ENCODE measurements around the gene MRPS34. TPM values are rescaled to one million over a fixed set of nuclear protein-coding genes. Genes with fewer than 3 reads are reported as not detected.

MRPS34 gene
- total and polyA plus RNA-seq, 4 donors, result 42.4 to 100 (median 58.7) TPM

DNA sequence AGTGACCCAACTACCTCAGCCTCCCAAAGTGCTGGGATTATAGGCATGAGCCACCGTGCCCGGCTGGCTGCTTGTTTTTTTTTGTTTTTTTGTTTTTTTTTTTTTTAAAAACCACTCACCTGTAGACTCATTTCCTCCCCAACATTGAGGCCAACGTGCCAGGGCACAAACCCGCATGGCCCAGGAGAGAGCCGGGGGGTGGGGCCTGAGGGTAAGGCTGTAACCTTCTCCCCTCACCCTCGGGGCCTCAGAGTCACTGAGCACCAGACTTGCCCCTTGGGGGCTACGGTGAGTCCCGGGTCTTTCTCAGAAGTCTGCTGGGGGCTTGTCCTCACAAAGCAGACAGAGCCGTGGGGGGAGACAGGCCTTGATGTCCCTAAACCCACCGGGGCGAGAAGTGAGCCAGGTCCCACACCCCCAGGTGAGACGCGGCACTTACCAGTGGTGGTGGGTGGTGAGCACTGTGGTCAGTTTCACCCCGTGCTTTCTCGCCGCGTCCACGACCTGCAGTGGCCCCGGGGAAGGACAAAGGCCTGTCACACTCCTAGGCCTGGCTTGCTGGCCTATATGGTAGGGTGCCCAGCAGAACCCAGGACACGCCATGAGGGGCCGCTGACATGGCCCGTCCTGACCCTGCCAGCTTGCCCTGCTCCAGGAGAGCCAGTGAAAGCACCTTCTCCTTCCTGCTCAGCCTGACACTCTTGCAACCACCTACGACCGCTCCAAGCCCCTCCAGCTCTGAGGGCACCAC lies 49.1 kb upstream of the MRPS34 start:
- no peak for TF ChIP-seq JUND (IDR thresholded peaks at IDR 0.05)
- no peak for TF ChIP-seq SP1 (IDR thresholded peaks at IDR 0.05)
- no peak for TF ChIP-seq FOXA2 (IDR thresholded peaks at IDR 0.05)
- H3K9ac ChIP-seq (ENCODE audit: low read depth in 1 of 2, low read length in 2 of 2), result no peak overlapping the region
- H3K27ac ChIP-seq (ENCODE audit: low read depth in 1 of 2, low read length in 2 of 2), result peak overlapping the region; percentile 1 to 35
- H3K4me1 ChIP-seq (ENCODE audit: control insufficient read depth in 4 of 4, insufficient read depth in 4 of 4, low read length in 3 of 4), result peaks cover 11 to 85% (median 77%) of the 10 kb centered on the region in 4 donors
- H3K9me3 ChIP-seq (ENCODE audit: control insufficient read depth in 4 of 4, low read length in 3 of 4), result no peaks in the 10 kb centered on the region
- H3K27me3 ChIP-seq (ENCODE audit: control insufficient read depth in 4 of 4, insufficient read depth in 4 of 4, low read length in 3 of 4), result no peaks in the 10 kb centered on the region
- no peak overlapping the region for H3K4me3 ChIP-seq (ENCODE audit: low read depth in 1 of 3, low read length in 3 of 3)
- peak; percentile 34 for DNase-seq (ENCODE audit: low spot score)
- peaks cover 10 to 21% (median 20%) of the 10 kb centered on the region in 4 donors for H3K36me3 ChIP-seq (ENCODE audit: control insufficient read depth in 4 of 4, insufficient read depth in 3 of 4, low read depth in 1 of 4, low read length in 3 of 4)
- 78% methylated on average over 24 of the region's 24 CpGs for WGBS

DNA sequence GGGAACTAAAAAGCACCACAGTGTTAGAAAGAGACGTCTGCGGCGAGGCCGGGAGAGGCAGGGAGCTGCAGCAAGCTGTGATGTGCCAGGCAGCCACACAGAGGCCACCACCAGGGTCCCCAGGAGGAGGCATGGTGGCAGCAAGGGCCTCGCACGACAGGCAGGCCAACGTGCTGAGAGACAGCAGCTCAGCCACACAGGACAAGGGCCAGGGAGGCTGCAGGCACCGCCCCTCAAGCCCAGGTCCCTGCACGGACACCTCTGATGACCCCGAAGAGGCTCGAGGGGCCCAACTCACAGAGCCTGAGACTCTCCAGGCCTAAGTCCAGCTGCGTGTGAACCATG lies 48.0 kb upstream of the MRPS34 start:
- Histone ChIP-seq H3K4me1 (ENCODE audit: control insufficient read depth in 4 of 4, insufficient read depth in 4 of 4, low read length in 3 of 4) (peaks cover 11 to 93% (median 84%) of the 10 kb centered on the region in 4 donors), H3K27me3 (ENCODE audit: control insufficient read depth in 4 of 4, insufficient read depth in 4 of 4, low read length in 3 of 4) (no peaks in the 10 kb centered on the region), H3K9ac (ENCODE audit: low read depth in 1 of 2, low read length in 2 of 2) (no peak overlapping the region), H3K27ac (ENCODE audit: low read depth in 1 of 2, low read length in 2 of 2) (peak overlapping the region; percentile 39 to 47), H3K36me3 (ENCODE audit: control insufficient read depth in 4 of 4, insufficient read depth in 3 of 4, low read depth in 1 of 4, low read length in 3 of 4) (peaks cover 10 to 29% (median 20%) of the 10 kb centered on the region in 4 donors), H3K4me3 (ENCODE audit: low read depth in 1 of 3, low read length in 3 of 3) (no peak overlapping the region), H3K9me3 (ENCODE audit: control insufficient read depth in 4 of 4, low read length in 3 of 4) (no peaks in the 10 kb centered on the region)
- WGBS, result 87% methylated on average over 12 of the region's 12 CpGs
- TF ChIP-seq, protein P1, sequence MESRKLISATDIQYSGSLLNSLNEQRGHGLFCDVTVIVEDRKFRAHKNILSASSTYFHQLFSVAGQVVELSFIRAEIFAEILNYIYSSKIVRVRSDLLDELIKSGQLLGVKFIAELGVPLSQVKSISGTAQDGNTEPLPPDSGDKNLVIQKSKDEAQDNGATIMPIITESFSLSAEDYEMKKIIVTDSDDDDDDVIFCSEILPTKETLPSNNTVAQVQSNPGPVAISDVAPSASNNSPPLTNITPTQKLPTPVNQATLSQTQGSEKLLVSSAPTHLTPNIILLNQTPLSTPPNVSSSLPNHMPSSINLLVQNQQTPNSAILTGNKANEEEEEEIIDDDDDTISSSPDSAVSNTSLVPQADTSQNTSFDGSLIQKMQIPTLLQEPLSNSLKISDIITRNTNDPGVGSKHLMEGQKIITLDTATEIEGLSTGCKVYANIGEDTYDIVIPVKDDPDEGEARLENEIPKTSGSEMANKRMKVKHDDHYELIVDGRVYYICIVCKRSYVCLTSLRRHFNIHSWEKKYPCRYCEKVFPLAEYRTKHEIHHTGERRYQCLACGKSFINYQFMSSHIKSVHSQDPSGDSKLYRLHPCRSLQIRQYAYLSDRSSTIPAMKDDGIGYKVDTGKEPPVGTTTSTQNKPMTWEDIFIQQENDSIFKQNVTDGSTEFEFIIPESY (IDR thresholded peaks at IDR 0.05), result no peak
- no peak for TF ChIP-seq NR2F2 (IDR thresholded peaks at IDR 0.05)
- TF ChIP-seq SP1 (IDR thresholded peaks at IDR 0.05), result no peak
- TF ChIP-seq GABPA (IDR thresholded peaks at IDR 0.05 in 1 of 2, conservative IDR thresholded peaks at IDR 0.05 in 1 of 2), result no peak
- no peak for TF ChIP-seq FOXA1 (IDR thresholded peaks at IDR 0.05)
- no peak for TF ChIP-seq EGR1 (IDR thresholded peaks at IDR 0.05; ENCODE audit: low read depth in 2 of 2)
- no peak for TF ChIP-seq RAD21 (IDR thresholded peaks at IDR 0.05)
- DNase-seq (ENCODE audit: low spot score), result no peak

DNA sequence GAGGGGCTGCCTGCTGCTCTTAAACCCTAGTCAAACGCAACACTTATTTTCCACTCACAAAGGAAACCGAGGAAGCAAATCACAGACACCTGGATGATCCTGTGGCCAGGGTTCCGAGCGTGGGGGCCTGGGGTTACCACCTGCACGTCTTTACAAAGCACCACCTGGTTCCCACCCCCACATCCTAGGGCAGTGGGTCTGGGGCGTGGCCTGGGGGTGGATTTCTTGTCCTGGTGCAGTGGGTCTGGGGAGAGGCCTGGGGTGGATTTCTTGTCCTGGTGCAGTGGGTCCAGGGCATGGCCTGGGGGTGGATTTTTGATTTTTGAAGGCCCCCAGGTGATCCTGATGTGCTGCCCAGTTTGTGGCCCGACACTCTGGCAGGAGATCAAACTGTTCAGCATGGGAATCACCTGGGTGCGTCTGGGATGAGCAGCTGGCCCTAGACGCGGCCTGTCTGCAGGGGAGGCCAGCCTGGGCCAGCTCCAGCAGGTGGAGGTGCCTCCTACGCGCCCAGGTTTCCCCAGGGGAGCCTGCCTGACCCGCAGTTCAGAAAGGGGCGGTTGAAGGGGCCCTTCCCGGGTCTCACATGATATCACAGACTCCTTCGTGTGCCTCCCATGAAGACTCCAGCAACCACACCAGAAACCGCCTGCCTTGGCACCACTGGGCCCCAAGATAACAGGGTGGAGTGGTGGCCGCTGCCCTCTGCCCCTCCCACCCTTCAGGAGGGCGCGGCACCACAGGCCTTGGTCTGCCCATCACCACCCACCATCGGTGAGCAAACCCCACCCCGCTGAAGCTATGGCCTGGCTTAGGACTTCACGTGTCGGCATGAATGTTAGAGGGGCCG lies 47.4 kb upstream of the MRPS34 start:
- peak; percentile 79 for DNase-seq (ENCODE audit: low spot score)
- H3K27ac ChIP-seq (ENCODE audit: low read depth in 1 of 2, low read length in 2 of 2), result peak overlapping the region in 1 of 2 donors; percentile 39
- 78% methylated on average over 25 of the region's 25 CpGs for WGBS

More for the DNA sequence above, 47.4 kb upstream of the MRPS34 start:
- Histone ChIP-seq H3K36me3 (ENCODE audit: control insufficient read depth in 4 of 4, insufficient read depth in 3 of 4, low read depth in 1 of 4, low read length in 3 of 4) (peaks cover 12 to 29% (median 23%) of the 10 kb centered on the region in 4 donors), H3K9me3 (ENCODE audit: control insufficient read depth in 4 of 4, low read length in 3 of 4) (no peaks in the 10 kb centered on the region), H3K4me3 (ENCODE audit: low read depth in 1 of 3, low read length in 3 of 3) (no peak overlapping the region), H3K9ac (ENCODE audit: low read depth in 1 of 2, low read length in 2 of 2) (no peak overlapping the region), H3K27me3 (ENCODE audit: control insufficient read depth in 4 of 4, insufficient read depth in 4 of 4, low read length in 3 of 4) (no peaks in the 10 kb centered on the region), H3K4me1 (ENCODE audit: control insufficient read depth in 4 of 4, insufficient read depth in 4 of 4, low read length in 3 of 4) (peaks cover 11 to 91% (median 81%) of the 10 kb centered on the region in 4 donors)
- TF ChIP-seq SP1 (IDR thresholded peaks at IDR 0.05), result no peak
- TF ChIP-seq, protein P2, sequence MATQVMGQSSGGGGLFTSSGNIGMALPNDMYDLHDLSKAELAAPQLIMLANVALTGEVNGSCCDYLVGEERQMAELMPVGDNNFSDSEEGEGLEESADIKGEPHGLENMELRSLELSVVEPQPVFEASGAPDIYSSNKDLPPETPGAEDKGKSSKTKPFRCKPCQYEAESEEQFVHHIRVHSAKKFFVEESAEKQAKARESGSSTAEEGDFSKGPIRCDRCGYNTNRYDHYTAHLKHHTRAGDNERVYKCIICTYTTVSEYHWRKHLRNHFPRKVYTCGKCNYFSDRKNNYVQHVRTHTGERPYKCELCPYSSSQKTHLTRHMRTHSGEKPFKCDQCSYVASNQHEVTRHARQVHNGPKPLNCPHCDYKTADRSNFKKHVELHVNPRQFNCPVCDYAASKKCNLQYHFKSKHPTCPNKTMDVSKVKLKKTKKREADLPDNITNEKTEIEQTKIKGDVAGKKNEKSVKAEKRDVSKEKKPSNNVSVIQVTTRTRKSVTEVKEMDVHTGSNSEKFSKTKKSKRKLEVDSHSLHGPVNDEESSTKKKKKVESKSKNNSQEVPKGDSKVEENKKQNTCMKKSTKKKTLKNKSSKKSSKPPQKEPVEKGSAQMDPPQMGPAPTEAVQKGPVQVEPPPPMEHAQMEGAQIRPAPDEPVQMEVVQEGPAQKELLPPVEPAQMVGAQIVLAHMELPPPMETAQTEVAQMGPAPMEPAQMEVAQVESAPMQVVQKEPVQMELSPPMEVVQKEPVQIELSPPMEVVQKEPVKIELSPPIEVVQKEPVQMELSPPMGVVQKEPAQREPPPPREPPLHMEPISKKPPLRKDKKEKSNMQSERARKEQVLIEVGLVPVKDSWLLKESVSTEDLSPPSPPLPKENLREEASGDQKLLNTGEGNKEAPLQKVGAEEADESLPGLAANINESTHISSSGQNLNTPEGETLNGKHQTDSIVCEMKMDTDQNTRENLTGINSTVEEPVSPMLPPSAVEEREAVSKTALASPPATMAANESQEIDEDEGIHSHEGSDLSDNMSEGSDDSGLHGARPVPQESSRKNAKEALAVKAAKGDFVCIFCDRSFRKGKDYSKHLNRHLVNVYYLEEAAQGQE (IDR thresholded peaks at IDR 0.05), result no peak
- no peak for TF ChIP-seq HNF4A (conservative IDR thresholded peaks at IDR 0.05)
- TF ChIP-seq FOXA2 (IDR thresholded peaks at IDR 0.05), result no peak
- no peak for TF ChIP-seq NR2F2 (IDR thresholded peaks at IDR 0.05)
- TF ChIP-seq, protein P1 (IDR thresholded peaks at IDR 0.05), result no peak
- no peak for TF ChIP-seq RAD21 (IDR thresholded peaks at IDR 0.05)
- TF ChIP-seq GABPA (IDR thresholded peaks at IDR 0.05 in 1 of 2, conservative IDR thresholded peaks at IDR 0.05 in 1 of 2), result no peak
- TF ChIP-seq HNF4G (IDR thresholded peaks at IDR 0.05), result no peak
- TF ChIP-seq, protein P3, sequence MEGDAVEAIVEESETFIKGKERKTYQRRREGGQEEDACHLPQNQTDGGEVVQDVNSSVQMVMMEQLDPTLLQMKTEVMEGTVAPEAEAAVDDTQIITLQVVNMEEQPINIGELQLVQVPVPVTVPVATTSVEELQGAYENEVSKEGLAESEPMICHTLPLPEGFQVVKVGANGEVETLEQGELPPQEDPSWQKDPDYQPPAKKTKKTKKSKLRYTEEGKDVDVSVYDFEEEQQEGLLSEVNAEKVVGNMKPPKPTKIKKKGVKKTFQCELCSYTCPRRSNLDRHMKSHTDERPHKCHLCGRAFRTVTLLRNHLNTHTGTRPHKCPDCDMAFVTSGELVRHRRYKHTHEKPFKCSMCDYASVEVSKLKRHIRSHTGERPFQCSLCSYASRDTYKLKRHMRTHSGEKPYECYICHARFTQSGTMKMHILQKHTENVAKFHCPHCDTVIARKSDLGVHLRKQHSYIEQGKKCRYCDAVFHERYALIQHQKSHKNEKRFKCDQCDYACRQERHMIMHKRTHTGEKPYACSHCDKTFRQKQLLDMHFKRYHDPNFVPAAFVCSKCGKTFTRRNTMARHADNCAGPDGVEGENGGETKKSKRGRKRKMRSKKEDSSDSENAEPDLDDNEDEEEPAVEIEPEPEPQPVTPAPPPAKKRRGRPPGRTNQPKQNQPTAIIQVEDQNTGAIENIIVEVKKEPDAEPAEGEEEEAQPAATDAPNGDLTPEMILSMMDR (IDR thresholded peaks at IDR 0.05; ENCODE audit: low read depth, low read length, missing input control), result no peak
- no peak for TF ChIP-seq EGR1 (IDR thresholded peaks at IDR 0.05; ENCODE audit: low read depth in 2 of 2)
- no peak for TF ChIP-seq TAF1 (conservative IDR thresholded peaks at IDR 0.05)

All from liver (tissue), 9 donors.